Esophagus squamous epithelium (tissue), 4 donors: Measurements from ENCODE around the gene PLXNB2.

Experiments used
- POLR2A ChIP-seq, 4 donors: fragments of 450-650 bp; IDR thresholded peaks; one replicate each; pipeline ENCODE4 v1.6.1; 2017; ENCODE audit warnings: antibody characterized with exemption in 4 of 4, mild to moderate bottlenecking in 4 of 4, moderate library complexity in 3 of 4
- TF ChIP-seq, protein P1 (sequence below), 6 experiments: fragments of 450-650 bp in 4 of 6; fragments of 200-600 bp in 2 of 6; sonication (generic) in 2 of 6; IDR thresholded peaks; one replicate each; pipeline ENCODE4 v1.5.1; 2016 to 2019; ENCODE audit warnings: antibody characterized with exemption in 6 of 6, mild to moderate bottlenecking in 4 of 6, moderate library complexity in 4 of 6

DNA sequence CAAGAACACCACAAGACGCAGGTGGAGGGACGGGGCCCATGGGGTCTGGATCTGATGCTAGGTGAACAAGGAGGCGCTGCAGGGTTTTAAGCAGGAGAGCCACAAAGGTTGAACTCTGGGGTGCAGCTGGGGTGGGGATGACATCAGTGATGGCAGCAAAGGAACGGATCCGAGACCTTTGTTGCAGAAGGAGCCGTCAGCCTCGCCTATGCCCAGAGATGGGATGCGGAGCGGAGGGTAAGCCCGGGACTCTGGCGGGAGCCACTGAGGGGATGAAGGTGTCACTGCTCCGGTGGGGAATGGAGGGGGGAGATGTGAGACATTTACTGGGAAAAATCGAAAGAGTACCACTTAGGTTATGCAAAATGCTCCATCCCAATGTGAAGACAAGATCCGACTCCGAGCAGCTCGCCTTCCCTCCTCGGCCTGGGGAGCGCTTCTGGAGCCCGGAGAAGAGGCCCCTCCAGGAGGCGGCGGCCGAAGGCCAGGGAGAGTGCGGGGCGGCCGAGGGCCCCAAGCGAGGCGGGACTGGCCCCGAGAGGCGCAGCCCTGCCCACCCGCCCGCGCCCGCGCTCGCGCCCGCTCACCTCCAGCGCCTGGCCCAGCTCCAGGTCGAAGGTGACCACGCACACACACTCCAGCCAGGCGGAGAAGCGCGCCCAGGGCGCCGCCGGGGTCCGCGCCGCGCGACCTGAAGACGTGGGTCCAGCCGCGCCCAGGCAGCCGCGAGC is 18.9 kb upstream of the PLXNB2 start:
- TF ChIP-seq, protein P1, sequence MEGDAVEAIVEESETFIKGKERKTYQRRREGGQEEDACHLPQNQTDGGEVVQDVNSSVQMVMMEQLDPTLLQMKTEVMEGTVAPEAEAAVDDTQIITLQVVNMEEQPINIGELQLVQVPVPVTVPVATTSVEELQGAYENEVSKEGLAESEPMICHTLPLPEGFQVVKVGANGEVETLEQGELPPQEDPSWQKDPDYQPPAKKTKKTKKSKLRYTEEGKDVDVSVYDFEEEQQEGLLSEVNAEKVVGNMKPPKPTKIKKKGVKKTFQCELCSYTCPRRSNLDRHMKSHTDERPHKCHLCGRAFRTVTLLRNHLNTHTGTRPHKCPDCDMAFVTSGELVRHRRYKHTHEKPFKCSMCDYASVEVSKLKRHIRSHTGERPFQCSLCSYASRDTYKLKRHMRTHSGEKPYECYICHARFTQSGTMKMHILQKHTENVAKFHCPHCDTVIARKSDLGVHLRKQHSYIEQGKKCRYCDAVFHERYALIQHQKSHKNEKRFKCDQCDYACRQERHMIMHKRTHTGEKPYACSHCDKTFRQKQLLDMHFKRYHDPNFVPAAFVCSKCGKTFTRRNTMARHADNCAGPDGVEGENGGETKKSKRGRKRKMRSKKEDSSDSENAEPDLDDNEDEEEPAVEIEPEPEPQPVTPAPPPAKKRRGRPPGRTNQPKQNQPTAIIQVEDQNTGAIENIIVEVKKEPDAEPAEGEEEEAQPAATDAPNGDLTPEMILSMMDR (IDR thresholded peaks at IDR 0.05) = no peak
- no peak for TF ChIP-seq POLR2A (IDR thresholded peaks at IDR 0.05)
